ENCODE data around the gene VAV3. TPM values are rescaled to one million over a fixed set of nuclear protein-coding genes. Genes with fewer than 3 reads are reported as not detected.

Gene VAV3
- total and polyA plus RNA-seq, 3 donors from 2014 or later: 10.1 to 11.4 (median 11.3) TPM

GRCh38 chr1:107545879-107546278 is 419.1 kb downstream of the VAV3 start:
- TF ChIP-seq POLR2A (IDR thresholded peaks at IDR 0.05) (no peak), CTCF (IDR thresholded peaks at IDR 0.05) (no peak)
- intact Hi-C loops (cut with DNase I; ENCODE audit: low total_unique reads): no loop called here
- DNase-seq: no peak
- H3K27ac ChIP-seq: no peak overlapping the region
- H3K9me3 ChIP-seq: no peaks in the 10 kb centered on the region
- H3K36me3 ChIP-seq (ENCODE audit: low read depth, missing control alignments): no peaks in the 10 kb centered on the region
- no peaks in the 10 kb centered on the region for H3K27me3 ChIP-seq
- no peaks in the 10 kb centered on the region for H3K4me1 ChIP-seq
- no peak overlapping the region for H3K4me3 ChIP-seq
- 64 to 93% methylated on average over 4 of the region's 4 CpGs for WGBS, 2 donors

GRCh38 chr1:107545056-107545577 is 419.9 kb downstream of the VAV3 start:
- no peaks in the 10 kb centered on the region for H3K27me3 ChIP-seq
- no peak overlapping the region for H3K27ac ChIP-seq
- intact Hi-C loops (cut with DNase I; ENCODE audit: low total_unique reads): no loop called here
- no peak overlapping the region for H3K4me3 ChIP-seq
- no peaks in the 10 kb centered on the region for H3K4me1 ChIP-seq
- TF ChIP-seq POLR2A (IDR thresholded peaks at IDR 0.05) (no peak), CTCF (IDR thresholded peaks at IDR 0.05) (no peak)
- WGBS, 2 donors: 30 to 43% methylated on average over 1 to 2 of the region's 2 CpGs
- DNase-seq: no peak
- no peaks in the 10 kb centered on the region for H3K36me3 ChIP-seq (ENCODE audit: low read depth, missing control alignments)
- H3K9me3 ChIP-seq: no peaks in the 10 kb centered on the region

GRCh38 chr1:107544285-107544684 is 420.7 kb downstream of the VAV3 start:
- 86 to 87% methylated on average over 4 of the region's 4 CpGs for WGBS, 2 donors
- intact Hi-C loops (cut with DNase I; ENCODE audit: low total_unique reads): no loop called here
- Histone ChIP-seq H3K27me3 (no peaks in the 10 kb centered on the region), H3K4me3 (no peak overlapping the region), H3K36me3 (ENCODE audit: low read depth, missing control alignments) (no peaks in the 10 kb centered on the region), H3K9me3 (no peaks in the 10 kb centered on the region), H3K27ac (no peak overlapping the region), H3K4me1 (no peaks in the 10 kb centered on the region)
- TF ChIP-seq POLR2A (IDR thresholded peaks at IDR 0.05) (no peak), CTCF (IDR thresholded peaks at IDR 0.05) (no peak)
- DNase-seq: no peak

- intact Hi-C loops (cut with DNase I; ENCODE audit: low total_unique reads): no loop called here
- H3K9me3 ChIP-seq: no peaks in the 10 kb centered on the region
- no peak for TF ChIP-seq POLR2A (IDR thresholded peaks at IDR 0.05)
- no peak for TF ChIP-seq CTCF (IDR thresholded peaks at IDR 0.05)
- H3K27ac ChIP-seq: no peak overlapping the region
- DNase-seq: no peak
- H3K36me3 ChIP-seq (ENCODE audit: low read depth, missing control alignments): no peaks in the 10 kb centered on the region
- 80 to 92% methylated on average over 2 of the region's 2 CpGs for WGBS, 2 donors
- H3K4me1 ChIP-seq: no peaks in the 10 kb centered on the region
- no peak overlapping the region for H3K4me3 ChIP-seq
- no peaks in the 10 kb centered on the region for H3K27me3 ChIP-seq
These were observed 423.6 kb downstream of the VAV3 start for GRCh38 chr1:107541412-107541811.

GRCh38 chr1:107538502-107538901 is 426.5 kb downstream of the VAV3 start:
- no peak for TF ChIP-seq CTCF (IDR thresholded peaks at IDR 0.05)
- Histone ChIP-seq H3K9me3 (no peaks in the 10 kb centered on the region), H3K4me1 (no peaks in the 10 kb centered on the region), H3K27ac (no peak overlapping the region), H3K27me3 (no peaks in the 10 kb centered on the region), H3K36me3 (ENCODE audit: low read depth, missing control alignments) (no peaks in the 10 kb centered on the region), H3K4me3 (no peak overlapping the region)
- WGBS, 2 donors: 92 to 93% methylated on average over 5 of the region's 5 CpGs
- no peak for DNase-seq
- intact Hi-C loops (cut with DNase I; ENCODE audit: low total_unique reads): loop anchor here (5.0 kb wide), 1 partner anchor 1754 kb away; no protein-coding TSS in a partner anchor
